Stomach (tissue), 9 donors: ENCODE data around the gene IGSF11. TPM values are rescaled to one million over a fixed set of nuclear protein-coding genes. Genes with fewer than 3 reads are reported as not detected.
A peak's percentile ranks its signal among the peaks of the same experiment; 100 is the strongest.

Experiments used
- DNase-seq, 2 donors: peaks; one replicate each; pipeline versions ENCODE4 v3.0.0 to v3.0.0-alpha.2; 2013 to 2019
- H3K27ac ChIP-seq, 5 donors: fragments of 200-600 bp in 4 of 5; sonication (generic) in 4 of 5; one replicate each; pipeline ENCODE4 v1.5.1; 2013 to 2019; ENCODE audit warnings: mild to moderate bottlenecking in 1 of 5, moderate library complexity in 1 of 5
- H3K27me3 ChIP-seq, 3 donors: fragments of 200-600 bp; sonication (generic); one replicate each; pipeline ENCODE4 v1.5.1; 2017 to 2019; ENCODE audit warnings: mixed run types in 1 of 3
- H3K36me3 ChIP-seq, 4 donors: fragments of 200-600 bp; sonication (generic); 1 replicate in 3 of 4; 2 replicates in 1 of 4; pipeline ENCODE4 v1.5.1; 2016 to 2019
- H3K4me1 ChIP-seq, 4 donors: fragments of 200-600 bp; sonication (generic); one replicate each; pipeline ENCODE4 v1.5.1; 2016 to 2019
- H3K4me3 ChIP-seq, 4 donors: fragments of 200-600 bp; sonication (generic) in 3 of 4; one replicate each; pipeline ENCODE4 v1.5.1; 2016 to 2019; ENCODE audit warnings: mild to moderate bottlenecking in 1 of 4
- H3K9me3 ChIP-seq, 4 donors: fragments of 200-600 bp; sonication (generic); one replicate each; pipeline ENCODE4 v1.5.1; 2016 to 2019
- EP300 ChIP-seq: sonication (generic); formaldehyde crosslinking; IDR thresholded peaks from one replicate; pipeline ENCODE4 v1.6.1; 2017; ENCODE audit warnings: antibody characterized with exemption
- POLR2A ChIP-seq, 4 donors: fragments of 450-650 bp; IDR thresholded peaks; one replicate each; pipeline ENCODE4 v1.6.1; 2016; ENCODE audit warnings: antibody characterized with exemption in 4 of 4, control low read depth in 2 of 4, mild to moderate bottlenecking in 1 of 4, moderate library complexity in 1 of 4
- POLR2AphosphoS5 ChIP-seq, 3 donors: sonication (generic); formaldehyde crosslinking; IDR thresholded peaks; one replicate each; pipeline ENCODE4 v1.6.1; 2016; ENCODE audit warnings: antibody characterized with exemption in 3 of 3
- WGBS, 5 donors: extraction: QIAGEN DNeasy Blood & Tissue Kit in 3 of 5; methylation state at CpG; one replicate each; pipeline versions ENCODE4 v1.1.5 to v1.1.7; 2013 to 2018; 5-methylcytosine and 5-hydroxymethylcytosine counted together
- intact Hi-C: fragments of 100-400 bp; cut with DNase I; formaldehyde crosslinking; loops from one replicate; pipeline ENCODE4 v1.15.1; 2023; ENCODE audit warnings: low total_unique reads
- polyA plus RNA-seq, 3 donors: library from polyadenylated mRNA; stranded (reverse); fragments of 200-250 nt; gene quantifications; one replicate each; pipeline ENCODE4 v1.2.3, GENCODE V29; 2013
- total RNA-seq, 5 donors: library from RNA; depleted of rRNA; stranded (reverse); fragments of >200 nt; gene quantifications; one replicate each; pipeline versions ENCODE4 v1.1.0 to v1.2.3, GENCODE V29; 2014 to 2016
- TF ChIP-seq, protein P1 (sequence below), 7 experiments: fragments of 450-650 bp in 4 of 7; fragments of 200-600 bp in 3 of 7; sonication (generic) in 3 of 7; IDR thresholded peaks; one replicate each; pipeline ENCODE4 v1.5.1; 2016 to 2019; ENCODE audit warnings: antibody characterized with exemption in 7 of 7, control low read depth in 2 of 7, mild to moderate bottlenecking in 1 of 7
- donor health status: healthy with polysubstance abuse.
- donor health status: Bipolar disorder and iron deficiency.
- donor health status: healthy.

The IGSF11 gene
- total and polyA plus RNA-seq, 8 donors: 0.55 to 77.7 (median 5.1) TPM; not detected in 4

DNA sequence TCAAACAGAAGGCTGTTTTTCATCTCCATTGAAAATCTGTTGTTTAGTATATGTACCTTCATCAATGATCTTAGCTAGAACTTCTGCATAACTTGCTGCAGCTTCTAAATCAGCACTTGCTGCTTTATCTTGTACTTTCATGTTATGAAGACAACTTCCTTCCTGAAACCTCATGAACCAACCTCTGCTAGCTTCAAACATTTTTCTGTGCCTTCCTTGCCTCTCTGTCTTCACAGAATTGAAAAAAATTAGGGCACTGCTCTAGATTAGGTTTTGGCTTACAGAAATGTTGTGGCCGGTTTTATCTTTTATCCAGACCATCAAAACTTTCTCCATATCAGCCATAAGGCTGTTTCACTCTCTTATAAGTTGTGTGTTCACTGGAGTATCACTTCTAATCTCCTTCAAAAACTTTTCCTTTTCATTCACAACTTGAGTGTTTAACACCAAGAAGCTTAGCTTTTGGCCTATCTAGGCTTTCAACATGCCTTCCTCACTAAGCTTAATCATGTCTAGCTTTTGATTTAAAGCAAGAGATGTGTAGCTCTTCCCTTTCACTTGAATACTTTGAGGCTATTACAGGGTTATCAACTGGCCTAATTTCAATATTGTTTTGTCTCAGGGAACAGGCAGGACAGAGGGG is 78.6 kb downstream of the IGSF11 start:
- intact Hi-C loops: no loop called here
- DNase-seq: peak in 1 of 2 donors; percentile 9
- TF ChIP-seq POLR2A (IDR thresholded peaks at IDR 0.05): no peak
- TF ChIP-seq EP300: no peak
- TF ChIP-seq, protein P1, sequence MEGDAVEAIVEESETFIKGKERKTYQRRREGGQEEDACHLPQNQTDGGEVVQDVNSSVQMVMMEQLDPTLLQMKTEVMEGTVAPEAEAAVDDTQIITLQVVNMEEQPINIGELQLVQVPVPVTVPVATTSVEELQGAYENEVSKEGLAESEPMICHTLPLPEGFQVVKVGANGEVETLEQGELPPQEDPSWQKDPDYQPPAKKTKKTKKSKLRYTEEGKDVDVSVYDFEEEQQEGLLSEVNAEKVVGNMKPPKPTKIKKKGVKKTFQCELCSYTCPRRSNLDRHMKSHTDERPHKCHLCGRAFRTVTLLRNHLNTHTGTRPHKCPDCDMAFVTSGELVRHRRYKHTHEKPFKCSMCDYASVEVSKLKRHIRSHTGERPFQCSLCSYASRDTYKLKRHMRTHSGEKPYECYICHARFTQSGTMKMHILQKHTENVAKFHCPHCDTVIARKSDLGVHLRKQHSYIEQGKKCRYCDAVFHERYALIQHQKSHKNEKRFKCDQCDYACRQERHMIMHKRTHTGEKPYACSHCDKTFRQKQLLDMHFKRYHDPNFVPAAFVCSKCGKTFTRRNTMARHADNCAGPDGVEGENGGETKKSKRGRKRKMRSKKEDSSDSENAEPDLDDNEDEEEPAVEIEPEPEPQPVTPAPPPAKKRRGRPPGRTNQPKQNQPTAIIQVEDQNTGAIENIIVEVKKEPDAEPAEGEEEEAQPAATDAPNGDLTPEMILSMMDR (IDR thresholded peaks at IDR 0.05): no peak
- TF ChIP-seq POLR2AphosphoS5 (IDR thresholded peaks at IDR 0.05): no peak
- Histone ChIP-seq H3K27ac (no peak overlapping the region), H3K4me3 (no peak overlapping the region), H3K27me3 (no peaks in the 10 kb centered on the region), H3K9me3 (peaks cover 0 to 6% (median 4%) of the 10 kb centered on the region in 4 donors), H3K4me1 (no peaks in the 10 kb centered on the region), H3K36me3 (no peaks in the 10 kb centered on the region)
- 64 to 90% (median 83%) methylated on average over 1 of the region's 1 CpG for WGBS, 5 donors

DNA sequence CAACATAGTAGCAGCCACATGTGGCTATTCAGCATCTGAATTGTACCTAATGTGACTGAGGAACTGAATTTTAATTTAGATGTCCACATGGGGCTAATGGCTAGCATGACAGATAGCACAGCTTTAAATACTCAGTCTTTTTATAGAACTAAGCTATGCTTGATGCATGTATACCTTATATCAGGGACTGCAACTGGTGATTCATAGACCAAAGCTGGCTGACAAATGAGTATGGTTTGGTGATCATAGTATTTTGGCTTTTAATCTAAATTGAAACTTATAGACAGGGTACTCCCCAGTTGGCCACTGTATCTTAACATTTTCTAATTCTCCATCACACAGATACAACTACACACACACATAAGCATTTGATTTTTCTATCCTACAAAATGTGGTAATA is 83.6 kb downstream of the IGSF11 start:
- Histone ChIP-seq H3K4me1 (no peaks in the 10 kb centered on the region), H3K27me3 (no peaks in the 10 kb centered on the region), H3K27ac (no peak overlapping the region), H3K36me3 (no peaks in the 10 kb centered on the region), H3K4me3 (no peak overlapping the region), H3K9me3 (peaks cover 0 to 6% (median 4%) of the 10 kb centered on the region in 4 donors)
- DNase-seq: no peak
- intact Hi-C loops: no loop called here
- no peak for TF ChIP-seq POLR2A (IDR thresholded peaks at IDR 0.05)
- TF ChIP-seq, protein P1 (IDR thresholded peaks at IDR 0.05): no peak
- no peak for TF ChIP-seq EP300
- TF ChIP-seq POLR2AphosphoS5 (IDR thresholded peaks at IDR 0.05): no peak

DNA sequence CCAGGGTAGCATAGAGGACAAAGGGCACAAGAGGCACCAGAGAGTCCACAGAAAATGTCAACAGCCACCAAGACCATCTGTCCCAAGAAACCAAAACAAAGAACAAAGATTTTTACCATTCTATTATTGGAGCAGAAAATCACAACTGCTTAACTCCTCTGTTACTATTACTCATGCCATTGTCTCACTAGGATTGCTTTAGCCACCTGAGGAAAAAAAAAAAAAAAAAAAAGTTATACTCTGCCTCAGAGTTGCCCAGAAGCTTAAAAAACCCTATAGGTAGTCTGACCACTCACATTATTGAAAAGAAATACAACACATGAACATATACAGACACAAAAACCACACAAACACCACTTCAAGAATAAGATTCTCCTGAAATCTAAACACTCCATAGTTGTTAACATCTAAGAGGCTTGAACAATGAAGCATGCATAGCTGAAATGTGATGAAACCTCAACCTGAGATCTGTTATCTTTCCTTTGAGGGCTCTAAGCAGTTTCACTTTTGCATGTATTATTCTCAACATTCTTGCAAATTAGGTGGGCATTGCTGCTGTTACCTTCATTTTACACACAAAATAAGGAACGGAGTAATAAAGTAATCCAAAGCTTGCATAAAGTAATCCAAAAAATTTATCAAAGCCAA is 85.4 kb downstream of the IGSF11 start:
- peak in 1 of 2 donors; percentile 21 for DNase-seq
- 66 to 78% (median 74%) methylated on average over 1 of the region's 1 CpG for WGBS, 5 donors
- H3K27ac ChIP-seq: no peak overlapping the region
- no peaks in the 10 kb centered on the region for H3K4me1 ChIP-seq
- no peaks in the 10 kb centered on the region for H3K27me3 ChIP-seq
- no peaks in the 10 kb centered on the region for H3K36me3 ChIP-seq
- no peak for TF ChIP-seq POLR2A (IDR thresholded peaks at IDR 0.05)
- TF ChIP-seq EP300: no peak
- TF ChIP-seq, protein P1 (IDR thresholded peaks at IDR 0.05): no peak
- TF ChIP-seq POLR2AphosphoS5 (IDR thresholded peaks at IDR 0.05): no peak
- H3K9me3 ChIP-seq: no peaks in the 10 kb centered on the region
- intact Hi-C loops: no loop called here
- H3K4me3 ChIP-seq: no peak overlapping the region

DNA sequence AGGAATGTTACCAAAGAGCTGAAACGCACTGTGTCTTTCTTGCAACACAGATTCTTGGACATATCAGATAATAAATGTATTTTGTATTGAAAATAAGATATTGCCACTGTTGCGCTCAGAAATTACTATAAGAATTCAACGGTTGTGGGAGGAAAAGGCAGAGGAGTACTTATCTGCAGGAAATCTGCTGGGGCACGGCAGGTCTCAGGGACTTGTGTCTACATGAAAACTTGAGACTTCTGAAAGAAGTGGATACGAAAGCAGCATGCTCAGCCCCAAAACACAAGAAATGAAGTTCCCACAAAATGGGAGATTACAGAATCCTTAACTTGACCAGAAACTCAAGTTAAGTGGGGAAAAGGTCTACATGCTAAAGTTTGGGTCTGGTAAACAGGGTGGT is 86.5 kb downstream of the IGSF11 start:
- TF ChIP-seq POLR2AphosphoS5 (IDR thresholded peaks at IDR 0.05) (no peak), EP300 (no peak), POLR2A (IDR thresholded peaks at IDR 0.05) (no peak)
- TF ChIP-seq, protein P1 (IDR thresholded peaks at IDR 0.05): no peak
- DNase-seq: no peak
- Histone ChIP-seq H3K36me3 (no peaks in the 10 kb centered on the region), H3K4me1 (no peaks in the 10 kb centered on the region), H3K4me3 (no peak overlapping the region), H3K27ac (no peak overlapping the region), H3K9me3 (no peaks in the 10 kb centered on the region), H3K27me3 (no peaks in the 10 kb centered on the region)
- 73 to 85% (median 78%) methylated on average over 5 of the region's 5 CpGs for WGBS, 5 donors
- intact Hi-C loops: no loop called here
